ENCODE measurements around the gene EIF5AL1.
"Not testable (repeated sequence)": the region's sequence is repeated elsewhere in the genome, so short reads cannot be mapped to it uniquely, and the experiment has no call there.

Gene EIF5AL1

DNA sequence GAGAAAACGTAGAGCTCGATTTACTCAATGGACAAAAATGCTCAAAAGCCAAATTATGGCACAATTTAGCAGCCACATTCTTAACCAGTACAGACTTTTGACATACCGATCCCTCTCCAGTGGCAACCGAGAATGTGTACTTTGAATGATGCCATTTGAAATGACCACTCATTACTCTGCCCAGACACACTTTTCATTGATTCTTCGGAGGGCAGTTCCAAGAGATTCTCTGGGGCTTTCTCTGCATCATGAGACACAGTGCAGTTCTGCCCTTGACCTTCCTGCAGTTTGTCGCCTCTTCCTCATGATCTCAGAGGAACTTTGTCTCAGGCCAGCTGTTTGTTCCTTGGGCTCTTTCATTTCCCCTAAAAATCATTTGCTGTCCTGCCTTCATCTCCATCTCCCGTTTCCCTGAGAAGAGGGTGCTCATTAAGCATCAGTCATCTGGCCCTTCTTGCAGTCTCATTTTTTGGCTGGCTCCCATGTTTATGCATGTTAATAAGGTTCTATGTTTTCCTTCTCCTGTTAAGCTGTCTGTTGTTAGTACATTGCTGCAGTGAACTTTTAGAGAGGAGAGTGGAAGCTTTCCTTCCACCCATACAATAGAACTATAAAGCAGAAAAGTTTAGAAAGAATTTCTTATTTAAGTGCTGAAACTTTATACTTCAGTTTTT lies 4.3 kb downstream of the EIF5AL1 start:
- not testable (repeated sequence) for DNase-seq

DNA sequence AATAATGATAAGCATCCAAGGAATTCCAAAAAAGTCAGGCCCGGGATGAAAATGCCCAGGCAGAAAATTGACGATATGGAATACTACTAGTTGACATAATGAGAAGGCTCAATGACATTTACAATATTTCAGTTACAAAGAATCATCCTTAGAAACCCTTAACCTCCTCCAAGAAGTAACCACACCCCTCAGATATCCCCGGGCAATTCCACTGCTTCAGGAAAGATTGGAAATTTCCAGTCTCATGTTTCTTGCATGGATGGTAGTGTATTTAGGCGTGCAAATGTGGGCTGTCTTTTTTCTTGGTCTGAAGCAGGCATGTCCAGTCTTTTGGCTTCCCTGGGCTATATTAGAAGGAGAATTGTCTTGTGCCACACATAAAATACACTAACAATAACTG lies 5.2 kb downstream of the EIF5AL1 start:
- not testable (repeated sequence) for DNase-seq

DNA sequence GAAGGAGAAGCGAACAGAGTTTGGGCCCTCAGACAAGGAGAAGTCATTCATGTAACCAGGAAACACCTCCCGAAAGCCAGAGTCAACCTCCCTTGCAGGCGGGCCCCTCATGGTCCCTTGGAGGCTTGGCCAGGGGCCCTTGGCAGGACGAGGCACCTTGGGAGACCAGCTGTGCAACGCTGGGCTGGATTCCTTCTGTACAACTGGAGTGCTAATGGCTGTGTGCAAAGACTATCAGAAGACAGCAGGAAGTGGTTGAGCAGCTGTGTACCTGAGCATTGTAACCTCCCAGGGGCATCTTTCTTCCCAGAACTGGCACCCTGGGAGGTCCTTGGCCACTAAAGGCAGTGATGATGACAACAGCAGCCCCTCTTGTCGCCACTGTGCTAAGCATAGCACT lies 9.4 kb downstream of the EIF5AL1 start:
- DNase-seq, result not testable (repeated sequence)

DNA sequence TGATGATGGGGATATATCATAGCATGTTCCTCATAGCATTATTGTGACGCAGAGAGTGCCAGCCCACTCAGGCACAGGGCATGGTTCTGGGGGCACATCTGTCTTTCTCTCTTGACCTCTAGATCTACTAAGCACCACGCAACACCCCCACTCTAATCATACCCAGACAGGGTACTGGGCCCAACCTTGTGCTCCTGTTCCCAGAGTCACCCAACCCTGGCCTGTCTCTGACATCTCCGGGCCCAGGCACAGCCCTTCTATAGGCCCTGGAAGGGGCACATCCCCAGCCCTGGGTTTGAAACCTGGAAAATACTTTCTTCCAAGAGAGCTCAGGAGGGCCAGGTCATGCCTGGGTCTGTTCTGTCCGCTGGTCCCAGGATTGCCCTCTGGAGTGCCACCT lies 10.1 kb downstream of the EIF5AL1 start:
- DNase-seq, result not testable (repeated sequence)

DNA sequence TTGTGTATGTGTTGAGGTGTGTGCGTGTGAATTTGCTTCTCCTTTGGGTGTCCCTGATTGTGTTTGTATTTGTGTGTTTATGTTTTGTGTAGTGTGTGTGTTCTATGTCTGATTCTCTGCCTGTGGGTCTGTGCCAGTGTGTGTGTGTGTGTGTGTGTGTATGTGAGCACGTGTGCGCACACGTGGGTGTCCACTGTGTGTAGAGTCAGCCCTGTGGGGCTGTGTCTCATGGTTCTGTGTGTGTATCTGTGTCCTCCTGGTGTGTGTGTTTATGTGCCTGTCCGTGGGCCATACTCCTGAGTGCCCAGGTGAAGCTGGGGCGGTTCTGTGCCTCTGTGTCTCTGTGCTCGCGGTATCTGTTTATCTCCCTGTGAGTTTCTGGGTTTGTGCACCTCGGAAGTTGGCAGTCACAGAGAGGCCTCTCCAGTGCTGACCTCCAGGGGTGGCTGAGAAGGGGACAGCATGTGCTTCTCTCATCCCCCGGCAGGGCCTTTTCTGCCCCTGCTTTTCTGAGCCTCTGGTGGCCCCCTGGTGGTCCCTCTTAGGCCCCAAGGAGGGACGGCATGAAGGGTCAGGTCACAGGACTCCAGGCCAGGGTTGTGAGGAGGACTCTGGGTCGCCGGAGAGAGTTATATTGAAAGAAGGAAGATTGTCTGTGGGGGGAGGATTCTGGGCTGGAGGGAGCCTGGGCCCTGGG lies 11.0 kb downstream of the EIF5AL1 start:
- not testable (repeated sequence) for DNase-seq

DNA sequence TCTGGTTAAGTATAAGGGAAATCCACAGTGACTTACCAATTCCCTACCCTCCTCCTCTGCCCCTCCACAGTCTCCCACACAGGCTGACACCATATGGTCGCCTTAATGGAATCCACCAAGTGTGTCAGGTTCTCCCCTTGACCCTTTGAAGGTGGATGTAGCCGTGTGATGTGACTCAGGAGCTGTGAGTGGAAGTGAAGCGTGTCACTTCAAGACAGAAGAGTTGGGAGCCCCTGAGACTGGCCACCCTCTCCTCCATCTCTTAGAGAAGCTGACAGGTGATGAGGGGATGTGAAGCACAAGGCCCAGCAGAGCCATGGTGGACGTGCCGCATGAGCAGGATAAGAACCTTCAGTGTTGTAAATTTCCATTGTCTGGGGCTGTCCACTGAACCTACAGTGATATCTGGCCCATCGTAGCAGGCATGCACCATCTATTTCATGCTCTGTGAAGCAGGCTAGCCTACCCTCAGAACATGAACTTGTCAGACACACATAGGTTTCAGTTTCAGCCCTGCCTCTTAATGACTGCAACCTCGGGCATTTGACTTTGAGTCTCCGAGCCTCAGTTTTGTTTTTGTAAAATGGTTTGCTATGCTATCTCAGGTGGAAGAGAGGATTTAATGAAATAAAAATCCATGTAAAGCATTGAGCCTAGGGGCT lies 12.8 kb downstream of the EIF5AL1 start:
- DNase-seq, result not testable (repeated sequence)

DNA sequence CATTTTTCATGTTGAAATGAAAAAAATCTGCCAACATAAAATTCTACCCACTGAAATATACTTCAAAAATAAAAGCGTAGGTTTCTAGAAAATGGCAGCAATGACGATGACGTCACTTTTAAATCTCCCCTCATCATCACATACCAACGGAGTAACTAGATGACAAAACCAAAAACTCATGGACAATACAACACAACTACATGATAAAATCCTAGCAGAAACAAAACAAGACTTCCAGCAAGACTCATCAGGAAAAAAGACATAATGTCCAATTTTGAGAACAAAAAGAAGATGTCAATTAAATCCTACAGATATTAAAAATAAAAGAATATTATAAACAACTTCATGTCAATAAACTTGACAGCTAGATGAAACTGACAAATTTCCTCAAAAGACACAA lies 15.9 kb downstream of the EIF5AL1 start:
- DNase-seq, result not testable (repeated sequence)

DNA sequence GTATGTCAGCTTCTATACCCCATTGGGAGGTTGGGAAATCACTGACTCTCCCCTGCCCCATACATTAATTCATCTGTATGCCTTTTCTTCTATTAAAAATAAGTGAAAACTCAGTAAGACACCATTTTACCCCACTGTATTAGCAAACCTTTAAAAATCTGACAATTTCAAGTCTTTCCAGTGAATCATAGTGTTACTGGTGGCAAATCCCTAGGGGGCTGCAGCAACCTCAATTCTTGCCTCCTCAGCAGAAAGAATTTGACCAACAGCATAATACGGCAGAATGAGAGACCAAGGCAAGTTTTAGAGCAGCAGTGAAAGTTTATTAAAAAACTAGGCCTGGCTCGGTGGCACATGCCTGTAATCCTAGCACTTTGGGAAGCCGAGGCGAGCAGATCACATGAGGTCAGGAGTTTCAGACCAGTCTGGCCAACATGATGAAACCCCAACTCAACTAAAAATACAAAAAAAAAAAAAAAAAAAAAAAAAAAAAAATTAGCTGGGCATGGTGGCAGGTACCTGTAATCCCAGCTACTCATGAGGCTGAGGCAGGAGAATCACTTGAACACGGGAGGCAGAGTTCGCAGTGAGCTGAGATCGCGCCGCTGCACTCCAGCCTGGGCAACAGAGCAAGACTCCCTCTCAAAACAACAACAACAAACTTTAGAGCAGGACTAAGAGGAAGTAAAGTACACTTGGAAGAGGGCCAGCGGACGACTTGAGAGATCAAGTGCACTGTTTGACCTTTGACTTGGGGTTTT lies 21.0 kb downstream of the EIF5AL1 start:
- not testable (repeated sequence) for DNase-seq

DNA sequence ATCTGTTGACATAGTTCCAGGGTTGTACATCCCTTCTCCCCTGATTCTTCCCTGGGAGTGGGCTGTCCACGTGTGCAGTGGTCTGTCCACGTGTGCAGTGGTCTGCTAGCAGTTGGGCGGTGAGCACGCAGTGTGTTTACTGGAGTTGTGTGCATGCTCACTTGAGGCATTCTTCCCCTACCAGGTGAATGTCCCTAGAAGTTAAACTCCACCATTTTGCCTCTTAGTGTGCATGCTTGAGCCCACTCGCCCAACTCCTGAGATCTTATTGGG lies 21.5 kb downstream of the EIF5AL1 start:
- not testable (repeated sequence) for DNase-seq

DNA sequence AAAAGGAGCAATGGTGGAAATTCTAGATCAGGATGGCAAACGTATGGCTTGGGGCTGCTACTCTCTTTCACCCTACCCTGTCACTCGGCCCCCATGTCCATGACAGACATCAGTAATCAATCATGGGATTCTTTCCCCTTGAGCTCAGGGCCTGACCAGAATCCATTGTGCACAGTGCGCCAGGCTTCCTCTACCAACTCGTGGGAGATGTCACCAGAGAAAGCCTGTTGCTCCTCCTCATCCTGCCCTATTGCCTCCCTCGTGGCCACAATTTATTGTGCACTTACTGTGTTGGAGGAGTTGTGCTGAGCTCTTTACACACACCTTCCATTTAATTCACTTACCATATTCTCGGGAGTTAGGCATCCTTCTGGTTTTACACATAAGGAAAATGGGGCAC lies 26.0 kb downstream of the EIF5AL1 start:
- not testable (repeated sequence) for DNase-seq

DNA sequence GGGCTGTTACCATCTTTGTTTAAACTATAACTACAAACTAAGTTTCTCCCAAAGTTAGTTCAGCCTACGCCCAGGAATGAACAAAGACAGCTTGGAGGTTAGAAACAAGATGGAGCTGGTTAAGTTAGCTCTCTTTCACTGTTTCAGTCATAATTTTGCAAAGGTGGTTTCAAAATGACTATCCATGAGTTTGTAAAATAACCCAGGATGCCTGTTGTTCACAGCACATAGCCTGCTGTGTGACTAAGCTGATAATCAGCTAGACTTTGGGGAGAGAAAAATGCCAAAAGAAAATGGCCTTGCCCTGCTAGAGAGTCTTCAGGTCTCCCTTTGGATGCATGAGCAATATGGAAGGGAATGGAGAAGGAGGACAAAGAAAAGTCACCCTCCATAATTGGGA lies 28.6 kb downstream of the EIF5AL1 start:
- not testable (repeated sequence) for DNase-seq

DNA sequence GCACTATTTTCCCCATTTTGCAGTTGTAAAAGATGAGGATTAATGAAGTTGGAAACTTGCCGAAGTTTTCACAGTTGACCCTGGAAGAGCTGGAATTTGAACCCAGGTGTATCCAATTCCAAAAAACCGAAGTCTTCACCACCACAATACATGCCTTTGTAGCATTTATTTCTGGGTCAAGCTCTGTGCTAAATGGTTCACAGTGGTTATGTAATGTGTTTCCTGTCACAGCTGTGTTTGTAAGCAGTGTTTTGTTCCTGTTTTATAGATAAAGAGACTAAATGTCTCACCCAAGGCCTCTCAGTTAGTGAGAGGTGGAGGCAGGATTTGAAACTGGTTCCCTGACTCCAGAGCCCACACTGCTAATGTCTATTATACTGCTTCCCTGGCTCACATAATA lies 30.3 kb downstream of the EIF5AL1 start:
- no peak for DNase-seq

DNA sequence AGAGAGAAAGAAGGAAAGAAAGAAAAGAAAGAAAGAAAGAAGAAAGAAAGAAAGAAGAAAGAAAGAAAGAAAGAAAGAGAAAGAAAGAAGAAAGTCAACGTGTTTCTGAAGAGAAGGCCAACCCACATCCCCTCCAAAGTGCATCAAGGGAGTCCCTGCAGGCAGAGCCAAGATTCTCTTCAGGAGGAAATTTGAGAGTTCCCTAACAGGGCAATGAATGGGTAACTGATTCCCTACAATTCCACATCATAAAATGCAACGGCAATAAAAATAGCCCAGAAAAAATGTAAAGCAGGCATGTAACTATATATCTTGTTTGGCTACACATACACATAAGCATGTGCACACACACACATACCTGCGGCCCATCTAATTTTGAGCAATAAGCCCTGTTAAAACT lies 32.1 kb downstream of the EIF5AL1 start:
- not testable (repeated sequence) for DNase-seq

DNA sequence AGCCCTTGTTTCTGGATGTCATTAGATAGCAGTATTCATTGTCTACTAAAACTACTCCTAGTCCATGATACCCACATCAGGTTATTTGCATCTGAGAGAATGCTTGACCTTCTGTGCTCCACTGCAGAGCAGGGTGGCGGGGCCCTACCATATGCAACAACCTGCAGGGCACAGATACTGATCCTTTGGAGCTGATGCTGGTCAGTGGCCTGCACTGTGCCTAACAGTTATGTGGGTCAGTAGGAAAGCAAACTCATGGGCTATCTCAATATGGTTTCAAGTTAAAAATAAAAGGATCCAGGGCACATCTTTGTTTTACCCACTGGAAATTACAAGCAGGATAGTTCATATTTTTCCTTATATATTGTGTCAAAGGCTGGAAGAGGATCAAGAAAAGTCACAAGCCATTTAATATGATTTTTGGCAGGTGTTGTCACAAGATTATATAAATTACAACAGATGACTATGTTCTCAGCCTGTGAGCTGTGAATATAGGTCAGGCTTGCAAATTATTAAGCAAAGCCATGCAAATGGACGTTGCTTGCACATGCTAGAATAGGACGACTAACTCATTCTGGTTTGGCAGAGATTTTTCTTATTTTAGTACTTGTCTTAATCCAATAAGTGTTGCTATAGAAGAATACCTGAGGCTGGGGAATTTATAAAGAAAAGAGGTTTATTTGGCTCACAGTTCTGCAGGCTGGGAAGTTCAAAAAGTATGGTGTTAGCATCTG lies 32.8 kb downstream of the EIF5AL1 start:
- not testable (repeated sequence) for DNase-seq

DNA sequence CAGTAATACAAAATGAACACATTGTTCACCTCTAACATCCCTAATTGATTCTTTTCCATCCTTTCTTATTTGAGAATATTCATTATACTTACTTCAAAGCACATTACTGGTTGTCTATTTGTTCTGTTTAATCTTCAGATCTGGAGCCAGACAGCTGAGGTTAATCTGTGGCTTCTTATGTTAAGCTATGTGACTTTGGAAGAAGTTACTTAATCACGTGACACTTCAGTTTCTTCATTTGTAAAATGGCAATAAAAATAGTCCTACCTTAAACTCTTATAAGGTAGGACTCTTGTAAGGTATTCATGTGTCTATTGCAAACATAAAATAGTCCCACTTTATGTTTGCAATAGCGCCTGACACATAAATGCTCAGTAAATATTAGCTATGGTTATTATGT lies 34.8 kb downstream of the EIF5AL1 start:
- DNase-seq, result not testable (repeated sequence)

DNA sequence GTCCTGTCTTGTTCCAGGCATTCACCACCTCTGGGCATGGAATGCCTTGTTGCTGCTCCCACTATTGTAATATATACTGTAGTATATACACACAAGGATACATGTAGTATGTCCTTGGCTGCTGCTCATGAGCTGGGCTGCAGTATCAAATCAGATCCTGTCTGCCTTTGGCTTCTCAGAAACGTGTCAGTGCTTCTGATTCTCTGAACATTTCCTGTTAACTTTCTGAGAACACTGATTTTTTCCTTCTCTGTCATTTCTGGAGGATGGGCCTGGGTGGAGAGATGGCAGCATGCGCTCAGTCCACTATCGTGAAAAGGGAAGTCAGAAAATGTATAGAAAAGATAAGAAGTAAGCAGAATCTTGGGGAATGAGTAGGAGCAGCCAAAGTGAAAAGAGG lies 35.6 kb downstream of the EIF5AL1 start:
- DNase-seq, result no peak

DNA sequence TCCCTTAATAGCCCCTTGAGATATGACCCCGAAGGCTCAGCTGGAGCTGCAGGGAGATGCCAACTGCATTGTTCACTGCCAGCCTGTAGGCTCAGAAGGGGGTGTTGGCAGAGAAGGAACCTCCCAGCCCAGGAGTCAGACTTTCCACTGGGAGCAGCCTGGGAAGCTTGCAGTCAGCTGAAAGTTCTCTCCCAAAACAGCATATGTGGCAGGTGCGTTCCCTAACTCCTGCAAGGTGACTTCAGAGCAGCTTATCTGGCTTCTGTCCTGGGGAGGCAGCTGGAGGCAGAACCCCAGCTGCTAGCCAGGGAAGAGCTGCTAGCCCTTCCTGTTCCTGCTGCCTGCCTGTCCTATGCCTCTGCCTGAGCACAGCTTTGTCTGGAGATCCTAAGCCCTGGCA lies 39.8 kb downstream of the EIF5AL1 start:
- DNase-seq, result no peak

DNA sequence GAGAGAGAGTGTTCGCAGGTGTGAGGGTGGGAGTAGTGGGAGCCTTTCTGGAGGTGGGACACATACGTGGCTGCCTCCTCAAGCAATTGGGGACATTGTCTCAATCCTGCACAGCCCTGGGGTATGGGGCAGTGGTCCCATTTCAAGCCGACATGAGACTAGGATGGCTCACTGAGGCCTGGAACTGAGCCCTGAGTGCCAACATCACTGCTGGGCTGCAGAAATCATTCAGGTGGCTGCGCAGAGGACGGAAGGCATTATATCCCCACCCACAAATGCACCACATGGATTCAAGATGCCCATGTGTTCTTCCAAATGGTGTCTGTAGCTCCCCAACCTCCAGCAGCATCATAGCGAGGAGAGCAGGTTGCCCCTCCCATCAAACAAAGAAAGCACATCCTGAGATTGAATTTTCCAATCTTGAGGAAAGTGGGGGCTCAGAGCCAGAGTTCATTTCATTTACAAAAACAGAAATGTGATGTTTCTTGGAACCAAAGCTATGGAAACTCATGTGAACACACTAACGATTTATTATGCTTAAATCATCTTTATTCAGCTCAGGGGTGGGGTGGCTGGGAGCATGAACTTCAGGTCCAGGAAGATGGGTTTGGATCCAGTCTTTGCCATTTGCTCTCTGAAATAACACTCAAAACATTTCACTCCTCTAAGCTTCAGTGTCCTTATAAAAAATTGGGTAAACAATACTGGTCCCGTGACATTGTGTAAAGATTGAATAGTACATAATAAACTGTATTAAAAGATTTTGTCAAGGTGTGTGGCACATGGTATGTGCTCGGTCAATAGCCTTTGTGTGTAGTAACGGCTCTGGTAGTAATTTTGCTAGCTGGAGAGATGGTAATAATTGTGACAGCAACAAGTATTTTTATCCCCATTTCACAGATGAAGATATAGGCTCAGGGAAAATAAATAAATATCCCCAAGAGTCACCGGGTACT lies 43.3 kb downstream of the EIF5AL1 start:
- DNase-seq, result no peak

DNA sequence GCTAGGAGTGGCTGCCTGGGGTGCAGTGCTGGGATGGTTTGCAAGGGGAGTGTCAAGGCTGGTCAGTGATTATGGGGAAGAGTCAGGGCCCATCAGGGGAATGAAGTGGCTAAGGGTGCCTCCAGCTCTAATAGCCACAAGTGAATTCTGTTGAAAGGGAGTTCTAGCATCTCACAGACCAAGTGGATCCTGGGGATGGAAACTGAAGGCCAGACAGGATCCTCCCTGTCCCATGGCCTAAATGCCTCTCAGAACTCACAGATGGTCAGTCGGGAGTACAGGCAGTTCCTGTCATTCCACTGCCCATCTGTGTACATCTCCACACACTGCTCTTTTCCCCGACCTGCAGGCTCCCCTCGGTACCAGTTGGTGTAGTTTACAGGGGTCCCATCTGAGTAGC lies 44.6 kb downstream of the EIF5AL1 start:
- DNase-seq, result not testable (repeated sequence)

DNA sequence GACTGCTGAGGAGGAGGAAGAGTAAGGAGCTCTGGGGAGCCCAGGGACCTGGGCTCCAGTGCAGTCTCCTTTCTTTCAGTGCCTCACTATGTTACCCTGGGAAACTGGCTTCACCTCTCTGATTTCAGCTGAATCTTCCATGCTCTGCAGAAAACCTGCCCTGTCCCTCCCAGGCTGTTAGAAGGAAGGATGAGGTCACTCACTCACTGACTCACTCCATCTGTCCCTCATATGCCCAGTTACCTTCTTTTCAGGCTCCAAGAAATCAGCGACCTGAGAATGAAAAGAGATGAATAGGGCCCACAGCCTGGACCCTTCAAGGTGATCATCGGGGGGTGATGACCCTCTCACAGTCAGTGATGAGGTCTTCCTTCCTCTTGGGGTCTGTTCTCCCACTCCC lies 47.4 kb downstream of the EIF5AL1 start:
- DNase-seq, result no peak

DNA sequence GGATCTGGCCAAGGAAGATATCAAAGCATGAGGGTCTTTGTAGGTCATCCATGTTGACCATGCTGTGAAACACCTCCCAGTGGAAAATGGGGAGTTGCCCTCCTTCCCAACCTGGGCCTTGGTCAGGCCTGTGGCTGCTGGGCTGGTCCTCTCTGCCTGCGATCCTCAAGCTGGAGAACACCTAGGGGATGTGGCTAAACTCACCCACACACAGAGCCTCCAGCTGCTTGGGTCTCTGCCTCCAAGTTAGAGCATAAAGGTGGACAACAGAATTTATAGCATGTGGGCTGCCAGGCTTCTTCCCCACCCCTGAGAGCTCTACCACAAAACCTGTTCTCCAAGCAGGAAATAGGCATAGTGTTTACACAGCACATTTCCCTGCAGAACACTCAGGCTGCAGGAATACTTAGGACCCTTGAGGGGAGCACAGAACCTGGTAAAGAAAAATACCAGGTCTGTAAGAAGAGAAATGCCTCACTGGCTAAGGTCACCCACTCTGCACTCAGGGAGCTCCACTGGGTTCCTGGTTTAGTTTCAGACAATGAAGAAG lies 47.9 kb downstream of the EIF5AL1 start, which contains the start of gene SFTPA2:
Gene SFTPA2 (minus strand): TSS at position 248 of the 550 bp plus-strand sequence. CDS start 924 bp downstream, outside the sequence.
- no peak for DNase-seq
